H9 (cell line): ENCODE data around the gene UGT1A7. TPM values are rescaled to one million over a fixed set of nuclear protein-coding genes. Genes with fewer than 3 reads are reported as not detected.

ENCODE experiments used
- DNase-seq: peaks from one replicate; pipeline ENCODE4 v3.0.0-alpha.2; 2017
- H2AFZ ChIP-seq: one replicate; pipeline ENCODE4 v1.6.1; 2013; ENCODE audit warnings: mild to moderate bottlenecking, low read length, control low read depth, moderate library complexity
- H2AK5ac ChIP-seq: 2 replicates; pipeline ENCODE4 v1.6.1; 2013; ENCODE audit warnings: low read length, control low read depth, mixed read lengths; ENCODE audit not compliant: insufficient read length
- H2BK120ac ChIP-seq: one replicate; pipeline ENCODE4 v1.6.1; 2013; ENCODE audit warnings: low read depth, mild to moderate bottlenecking, low read length, control low read depth, inconsistent platforms; ENCODE audit not compliant: poor library complexity, severe bottlenecking
- H2BK12ac ChIP-seq: 2 replicates; pipeline ENCODE4 v1.6.1; 2013; ENCODE audit warnings: low read length, control low read depth, mixed read lengths, low read depth; ENCODE audit not compliant: insufficient read length
- H2BK15ac ChIP-seq: 2 replicates; pipeline ENCODE4 v1.6.1; 2013; ENCODE audit warnings: low read depth, low read length, control low read depth
- H2BK20ac ChIP-seq: one replicate; pipeline ENCODE4 v1.6.1; 2013; ENCODE audit warnings: low read depth, mild to moderate bottlenecking, low read length, control low read depth, inconsistent platforms; ENCODE audit not compliant: poor library complexity, severe bottlenecking
- H2BK5ac ChIP-seq: 2 replicates; pipeline ENCODE4 v1.6.1; 2013; ENCODE audit warnings: low read length, control low read depth, mixed read lengths; ENCODE audit not compliant: insufficient read length
- H3K14ac ChIP-seq: 2 replicates; pipeline ENCODE4 v1.6.1; 2013; ENCODE audit warnings: low read length, control low read depth; ENCODE audit not compliant: insufficient read depth
- H3K18ac ChIP-seq: 2 replicates; pipeline ENCODE4 v1.6.1; 2013; ENCODE audit warnings: low read depth, mild to moderate bottlenecking, mixed read lengths, low read length, control low read depth; ENCODE audit not compliant: insufficient read length
- H3K23ac ChIP-seq: 2 replicates; pipeline ENCODE4 v1.6.1; 2013; ENCODE audit warnings: low read length, control low read depth, mixed read lengths, low read depth; ENCODE audit not compliant: insufficient read length
- H3K23me2 ChIP-seq: 2 replicates; pipeline ENCODE4 v1.6.1; 2013; ENCODE audit warnings: low read depth, mild to moderate bottlenecking, mixed read lengths, low read length, control low read depth; ENCODE audit not compliant: insufficient read length, poor library complexity, severe bottlenecking
- H3K27ac ChIP-seq: 2 replicates; pipeline ENCODE4 v1.5.1; 2013; ENCODE audit warnings: low read length, control low read depth, mixed read lengths, low read depth; ENCODE audit not compliant: insufficient read length
- H3K27me3 ChIP-seq: 2 replicates; pipeline ENCODE4 v1.6.1; 2013; ENCODE audit warnings: low read length, control low read depth, inconsistent platforms; ENCODE audit not compliant: insufficient read depth
- H3K4ac ChIP-seq: 2 replicates; pipeline ENCODE4 v1.6.1; 2013; ENCODE audit warnings: low read depth, mild to moderate bottlenecking, control low read depth, inconsistent platforms, low read length, moderate library complexity
- H3K4me1 ChIP-seq: 2 replicates; pipeline ENCODE4 v1.6.1; 2013; ENCODE audit warnings: low read length, control low read depth, inconsistent platforms; ENCODE audit not compliant: insufficient read depth
- H3K4me2 ChIP-seq: 2 replicates; pipeline ENCODE4 v1.6.1; 2013; ENCODE audit warnings: low read length, control low read depth, mixed read lengths; ENCODE audit not compliant: insufficient read length, insufficient read depth
- H3K56ac ChIP-seq: 2 replicates; pipeline ENCODE4 v1.6.1; 2013; ENCODE audit warnings: low read depth, mild to moderate bottlenecking, mixed read lengths, low read length, control low read depth; ENCODE audit not compliant: insufficient read length
- H3K79me1 ChIP-seq: 2 replicates; pipeline ENCODE4 v1.6.1; 2013; ENCODE audit warnings: low read depth, mild to moderate bottlenecking, moderate library complexity, low read length, control low read depth, inconsistent platforms; ENCODE audit not compliant: insufficient read depth, poor library complexity, severe bottlenecking
- H3K79me2 ChIP-seq: 2 replicates; pipeline ENCODE4 v1.6.1; 2013; ENCODE audit warnings: low read length, control low read depth, inconsistent platforms; ENCODE audit not compliant: insufficient read depth
- H3K9ac ChIP-seq: 2 replicates; pipeline ENCODE4 v1.6.1; 2013; ENCODE audit warnings: low read length, control low read depth, mixed read lengths; ENCODE audit not compliant: insufficient read length; ENCODE audit errors: extremely low read depth
- H3K9me3 ChIP-seq: one replicate; pipeline ENCODE4 v1.6.1; 2013; ENCODE audit warnings: low read depth, low read length, inconsistent platforms; ENCODE audit not compliant: control insufficient read depth
- H3T11ph ChIP-seq: one replicate; pipeline ENCODE4 v1.6.1; 2013; ENCODE audit warnings: mild to moderate bottlenecking, low read length, control low read depth, inconsistent platforms
- H4K20me1 ChIP-seq: one replicate; pipeline ENCODE4 v1.6.1; 2013; ENCODE audit not compliant: control insufficient read depth, insufficient read length, insufficient read depth
- H4K5ac ChIP-seq: 2 replicates; pipeline ENCODE4 v1.6.1; 2013; ENCODE audit warnings: low read depth, mild to moderate bottlenecking, mixed read lengths, low read length, control low read depth; ENCODE audit not compliant: insufficient read length
- H4K8ac ChIP-seq: replicated peaks from 2 replicates; pipeline ENCODE4 v1.6.1; 2013; ENCODE audit warnings: low read length, control low read depth, mixed read lengths, low read depth; ENCODE audit not compliant: insufficient read length
- H4K91ac ChIP-seq: 2 replicates; pipeline ENCODE4 v1.6.1; 2013; ENCODE audit warnings: low read depth, mild to moderate bottlenecking, moderate library complexity, mixed read lengths, low read length, control low read depth; ENCODE audit not compliant: insufficient read length
- H3K27ac Mint-ChIP-seq, 3 experiments: 2 replicates in 2 of 3; 3 replicates in 1 of 3; pipeline ENCODE4 v1.8.0; 2020 to 2021; ENCODE audit warnings: mixed read lengths in 3 of 3, mild to moderate bottlenecking in 1 of 3, moderate library complexity in 1 of 3
- H3K27me3 Mint-ChIP-seq: 2 replicates; pipeline ENCODE4 v1.8.0; 2021; ENCODE audit warnings: low read depth, mild to moderate bottlenecking, moderate library complexity, mixed read lengths
- H3K36me3 Mint-ChIP-seq, 3 experiments: 2 replicates in 2 of 3; 3 replicates in 1 of 3; pipeline ENCODE4 v1.8.0; 2020 to 2021; ENCODE audit warnings: low read depth in 3 of 3, mixed read lengths in 3 of 3; ENCODE audit not compliant: insufficient read depth in 1 of 3
- H3K4me1 Mint-ChIP-seq, 2 experiments: 2 replicates each; pipeline ENCODE4 v1.8.0; 2020; ENCODE audit warnings: mixed read lengths in 2 of 2
- H3K4me3 Mint-ChIP-seq, 2 experiments: 2 replicates in 1 of 2; 3 replicates in 1 of 2; pipeline ENCODE4 v1.8.0; 2020 to 2021; ENCODE audit warnings: mild to moderate bottlenecking in 2 of 2, mixed read lengths in 2 of 2, moderate library complexity in 1 of 2
- H3K9me3 Mint-ChIP-seq, 2 experiments: 2 replicates in 1 of 2; 3 replicates in 1 of 2; pipeline ENCODE4 v1.8.0; 2020; ENCODE audit warnings: mild to moderate bottlenecking in 2 of 2, mixed read lengths in 2 of 2, moderate library complexity in 1 of 2
- CTCF ChIP-seq: fragments of 200-600 bp; sonication (generic); conservative IDR thresholded peaks from 3 replicates; pipeline ENCODE4 v1.8.0; 2021; ENCODE audit warnings: antibody characterized with exemption, mild to moderate bottlenecking
- total RNA-seq: library from RNA; stranded (reverse); gene quantifications from 2 replicates; pipeline ENCODE4 v1.2.1, GENCODE V29; 2021

Gene UGT1A7
- total RNA-seq, 1 experiment from 2014 or later, result not detected

GRCh38 chr2:233639860-233640259 is 41.8 kb upstream of the UGT1A7 start:
- H3K9me3 Mint-ChIP-seq, result peaks cover 7% of the 10 kb centered on the region in 2 experiments
- Histone ChIP-seq H2BK20ac (no peak overlapping the region), H3K27me3 (no peaks in the 10 kb centered on the region), H3K4ac (no peak overlapping the region), H2BK15ac (no peak overlapping the region), H2BK12ac (no peak overlapping the region), H4K5ac (no peak overlapping the region), H3K4me1 (no peaks in the 10 kb centered on the region), H3K4me2 (no peak overlapping the region), H2BK5ac (no peak overlapping the region), H2AK5ac (no peak overlapping the region), H3K23ac (no peak overlapping the region), H4K91ac (no peak overlapping the region), H3K79me1 (no peaks in the 10 kb centered on the region), H3K23me2 (no peaks in the 10 kb centered on the region), H3T11ph (no peak overlapping the region), H3K79me2 (no peaks in the 10 kb centered on the region), H4K8ac (no peak overlapping the region), H4K20me1 (no peaks in the 10 kb centered on the region), H3K27ac (no peak overlapping the region), H3K9ac (no peak overlapping the region), H3K18ac (no peak overlapping the region), H2BK120ac (no peak overlapping the region), H3K56ac (no peak overlapping the region), H3K14ac (no peak overlapping the region), H3K9me3 (no peaks in the 10 kb centered on the region), H2AFZ (no peak overlapping the region)
- H3K4me1 Mint-ChIP-seq, result no peaks in the 10 kb centered on the region
- H3K36me3 Mint-ChIP-seq, result peaks cover 0 to 5% (median 4%) of the 10 kb centered on the region in 3 experiments; a peak in 3 of 7 replicates
- no peak overlapping the region for H3K27ac Mint-ChIP-seq
- DNase-seq, result no peak
- H3K4me3 Mint-ChIP-seq, result no peak overlapping the region
- TF ChIP-seq CTCF, result no peak
- H3K27me3 Mint-ChIP-seq, result peaks cover 5% of the 10 kb centered on the region
